Activated T-cell treated with anti-CD3 and anti-CD28 coated beads, Interleukin-2, amount 50 U/mL, for 1 hour (primary cell): ENCODE data around the gene HIBCH.
"Not testable (repeated sequence)": the region's sequence is repeated elsewhere in the genome, so short reads cannot be mapped to it uniquely, and the experiment has no call there.

Experiments used
- DNase-seq: peaks from one replicate; pipeline ENCODE4 v3.0.0-alpha.2; 2020

HIBCH gene

GRCh38 chr2:190183539-190183938, 136.1 kb downstream of the HIBCH start:
- DNase-seq = no peak

- DNase-seq = no peak
Observed at GRCh38 chr2:190182071-190182524, 137.5 kb downstream of the HIBCH start.

GRCh38 chr2:190181123-190181669, 138.4 kb downstream of the HIBCH start:
- no peak for DNase-seq

GRCh38 chr2:190180313-190181122, 139.1 kb downstream of the HIBCH start:
- peak; percentile 25 for DNase-seq

- no peak for DNase-seq
Observed at GRCh38 chr2:190179754-190180312, 139.8 kb downstream of the HIBCH start.

GRCh38 chr2:190178066-190178722, 141.4 kb downstream of the HIBCH start:
- DNase-seq = no peak

- no peak for DNase-seq
Observed at GRCh38 chr2:190177249-190178040, 142.2 kb downstream of the HIBCH start.

GRCh38 chr2:190173392-190173791, 146.2 kb downstream of the HIBCH start:
- no peak for DNase-seq

- DNase-seq = no peak
Observed at GRCh38 chr2:190170673-190171072, 149.0 kb downstream of the HIBCH start.

GRCh38 chr2:190169221-190170072, 150.2 kb downstream of the HIBCH start:
- DNase-seq = no peak

- no peak for DNase-seq
Observed at GRCh38 chr2:190167702-190168101, 151.9 kb downstream of the HIBCH start.

- DNase-seq = no peak
Observed at GRCh38 chr2:190165491-190165890, 154.1 kb downstream of the HIBCH start.

- DNase-seq = no peak
Observed at GRCh38 chr2:190162851-190163250, 156.8 kb downstream of the HIBCH start.

GRCh38 chr2:190159453-190159852, 160.2 kb downstream of the HIBCH start:
- no peak for DNase-seq

- DNase-seq = no peak
Observed at GRCh38 chr2:190158798-190159434, 160.7 kb downstream of the HIBCH start.

GRCh38 chr2:190157613-190158528, 161.8 kb downstream of the HIBCH start:
- DNase-seq = not testable (repeated sequence)

- no peak for DNase-seq
Observed at GRCh38 chr2:190156530-190157212, 163.0 kb downstream of the HIBCH start.
